ENCODE measurements around the gene TTC9C.

GRCh38 chr11:62694455-62695167 is 33.7 kb upstream of the TTC9C start:
- TF ChIP-seq, protein P1, sequence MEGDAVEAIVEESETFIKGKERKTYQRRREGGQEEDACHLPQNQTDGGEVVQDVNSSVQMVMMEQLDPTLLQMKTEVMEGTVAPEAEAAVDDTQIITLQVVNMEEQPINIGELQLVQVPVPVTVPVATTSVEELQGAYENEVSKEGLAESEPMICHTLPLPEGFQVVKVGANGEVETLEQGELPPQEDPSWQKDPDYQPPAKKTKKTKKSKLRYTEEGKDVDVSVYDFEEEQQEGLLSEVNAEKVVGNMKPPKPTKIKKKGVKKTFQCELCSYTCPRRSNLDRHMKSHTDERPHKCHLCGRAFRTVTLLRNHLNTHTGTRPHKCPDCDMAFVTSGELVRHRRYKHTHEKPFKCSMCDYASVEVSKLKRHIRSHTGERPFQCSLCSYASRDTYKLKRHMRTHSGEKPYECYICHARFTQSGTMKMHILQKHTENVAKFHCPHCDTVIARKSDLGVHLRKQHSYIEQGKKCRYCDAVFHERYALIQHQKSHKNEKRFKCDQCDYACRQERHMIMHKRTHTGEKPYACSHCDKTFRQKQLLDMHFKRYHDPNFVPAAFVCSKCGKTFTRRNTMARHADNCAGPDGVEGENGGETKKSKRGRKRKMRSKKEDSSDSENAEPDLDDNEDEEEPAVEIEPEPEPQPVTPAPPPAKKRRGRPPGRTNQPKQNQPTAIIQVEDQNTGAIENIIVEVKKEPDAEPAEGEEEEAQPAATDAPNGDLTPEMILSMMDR (conservative IDR thresholded peaks at IDR 0.05) = peak; percentile 86
- TF ChIP-seq EZH2 (IDR thresholded peaks at IDR 0.05; ENCODE audit: low read depth) = no peak

Data from PC-9 (cell line).